GM13976 (cell line): ENCODE results near the gene ASB2.

Source experiments
- DNase-seq: peaks from one replicate; pipeline ENCODE4 v3.0.0; 2012; ENCODE audit warnings: low spot score
- in situ Hi-C: fragments of 300-500 bp; cut with MboI; formaldehyde crosslinking; loops from one replicate; pipeline ENCODE4 v1.12.0; 2022; ENCODE audit warnings: low sequenced_read_pairs, mixed read lengths, inconsistent platforms; ENCODE audit not compliant: unreplicated experiment
- TF ChIP-seq, protein P1 (sequence below): IDR thresholded peaks from 2 replicates; pipeline ENCODE4 v1.5.1; 2012; ENCODE audit warnings: borderline replicate concordance, mild to moderate bottlenecking; ENCODE audit not compliant: insufficient read depth; ENCODE audit errors: extremely low read depth, missing control alignments, control extremely low read depth

ASB2 gene

DNA sequence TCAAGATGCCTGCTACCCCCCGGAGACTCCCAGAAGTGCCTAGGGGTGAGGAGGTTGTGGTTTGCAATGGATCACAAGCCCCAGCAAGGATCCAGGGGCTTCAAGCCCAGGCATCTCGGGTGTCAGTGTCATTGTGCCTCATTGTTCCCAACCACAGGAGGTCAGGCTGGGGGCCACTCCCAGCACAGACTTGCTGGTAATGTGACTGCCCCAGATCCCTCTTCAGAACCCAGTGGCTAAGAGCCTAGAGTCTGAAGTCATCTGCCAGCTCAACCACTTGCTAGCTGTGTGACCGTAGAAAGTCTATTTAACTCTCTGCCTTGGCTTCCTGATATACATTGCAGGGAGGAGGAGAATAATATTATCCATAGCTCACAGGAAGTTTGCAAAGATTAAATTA, 7.7 kb upstream of the ASB2 start:
- no peak for DNase-seq
- TF ChIP-seq, protein P1, sequence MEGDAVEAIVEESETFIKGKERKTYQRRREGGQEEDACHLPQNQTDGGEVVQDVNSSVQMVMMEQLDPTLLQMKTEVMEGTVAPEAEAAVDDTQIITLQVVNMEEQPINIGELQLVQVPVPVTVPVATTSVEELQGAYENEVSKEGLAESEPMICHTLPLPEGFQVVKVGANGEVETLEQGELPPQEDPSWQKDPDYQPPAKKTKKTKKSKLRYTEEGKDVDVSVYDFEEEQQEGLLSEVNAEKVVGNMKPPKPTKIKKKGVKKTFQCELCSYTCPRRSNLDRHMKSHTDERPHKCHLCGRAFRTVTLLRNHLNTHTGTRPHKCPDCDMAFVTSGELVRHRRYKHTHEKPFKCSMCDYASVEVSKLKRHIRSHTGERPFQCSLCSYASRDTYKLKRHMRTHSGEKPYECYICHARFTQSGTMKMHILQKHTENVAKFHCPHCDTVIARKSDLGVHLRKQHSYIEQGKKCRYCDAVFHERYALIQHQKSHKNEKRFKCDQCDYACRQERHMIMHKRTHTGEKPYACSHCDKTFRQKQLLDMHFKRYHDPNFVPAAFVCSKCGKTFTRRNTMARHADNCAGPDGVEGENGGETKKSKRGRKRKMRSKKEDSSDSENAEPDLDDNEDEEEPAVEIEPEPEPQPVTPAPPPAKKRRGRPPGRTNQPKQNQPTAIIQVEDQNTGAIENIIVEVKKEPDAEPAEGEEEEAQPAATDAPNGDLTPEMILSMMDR, result no peak
- in situ Hi-C loops, result loop anchor here (25.0 kb wide), 1 partner anchor 1153 kb away; no protein-coding TSS in a partner anchor

DNA sequence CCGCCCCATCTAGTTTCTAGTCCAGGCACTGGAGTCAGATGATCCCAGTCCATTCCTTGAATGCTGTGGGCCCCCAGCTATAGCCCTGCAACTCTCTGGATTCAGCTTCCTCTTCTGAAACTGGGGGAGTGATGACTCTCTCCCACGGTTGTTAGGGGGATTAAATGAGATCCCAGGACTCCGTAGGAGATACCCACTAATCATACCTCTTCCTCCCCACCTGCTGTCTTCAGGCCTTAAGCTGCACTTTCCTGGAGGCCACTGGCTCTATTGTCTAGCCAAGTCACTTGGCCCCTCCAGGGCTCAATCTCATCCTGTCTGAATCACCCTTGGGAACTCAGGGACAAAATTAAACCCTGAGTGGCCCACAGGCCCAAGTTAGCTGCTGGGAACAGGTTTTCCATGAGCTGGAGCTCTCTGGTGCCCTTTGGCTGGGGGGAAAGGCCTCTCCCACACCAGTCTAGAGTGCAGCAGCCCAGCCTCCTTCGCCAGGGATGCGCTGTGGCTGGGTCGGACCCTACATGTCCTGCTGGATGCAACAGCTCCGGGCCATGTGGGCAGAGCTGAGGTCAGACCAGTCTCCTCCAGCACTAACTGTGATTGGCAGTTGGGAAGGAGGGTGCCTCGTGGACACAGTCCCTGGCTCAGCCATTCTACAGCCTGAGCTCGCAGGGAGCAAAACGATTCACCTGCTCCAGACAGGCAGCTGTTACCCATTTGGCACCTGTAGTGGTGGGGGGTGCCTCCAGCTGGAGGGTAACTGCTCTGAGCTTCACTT, 6.0 kb upstream of the ASB2 start:
- in situ Hi-C loops, result loop anchor here (25.0 kb wide), 1 partner anchor 1155 kb away; no protein-coding TSS in a partner anchor
- DNase-seq, result no peak
- TF ChIP-seq, protein P1, result no peak

DNA sequence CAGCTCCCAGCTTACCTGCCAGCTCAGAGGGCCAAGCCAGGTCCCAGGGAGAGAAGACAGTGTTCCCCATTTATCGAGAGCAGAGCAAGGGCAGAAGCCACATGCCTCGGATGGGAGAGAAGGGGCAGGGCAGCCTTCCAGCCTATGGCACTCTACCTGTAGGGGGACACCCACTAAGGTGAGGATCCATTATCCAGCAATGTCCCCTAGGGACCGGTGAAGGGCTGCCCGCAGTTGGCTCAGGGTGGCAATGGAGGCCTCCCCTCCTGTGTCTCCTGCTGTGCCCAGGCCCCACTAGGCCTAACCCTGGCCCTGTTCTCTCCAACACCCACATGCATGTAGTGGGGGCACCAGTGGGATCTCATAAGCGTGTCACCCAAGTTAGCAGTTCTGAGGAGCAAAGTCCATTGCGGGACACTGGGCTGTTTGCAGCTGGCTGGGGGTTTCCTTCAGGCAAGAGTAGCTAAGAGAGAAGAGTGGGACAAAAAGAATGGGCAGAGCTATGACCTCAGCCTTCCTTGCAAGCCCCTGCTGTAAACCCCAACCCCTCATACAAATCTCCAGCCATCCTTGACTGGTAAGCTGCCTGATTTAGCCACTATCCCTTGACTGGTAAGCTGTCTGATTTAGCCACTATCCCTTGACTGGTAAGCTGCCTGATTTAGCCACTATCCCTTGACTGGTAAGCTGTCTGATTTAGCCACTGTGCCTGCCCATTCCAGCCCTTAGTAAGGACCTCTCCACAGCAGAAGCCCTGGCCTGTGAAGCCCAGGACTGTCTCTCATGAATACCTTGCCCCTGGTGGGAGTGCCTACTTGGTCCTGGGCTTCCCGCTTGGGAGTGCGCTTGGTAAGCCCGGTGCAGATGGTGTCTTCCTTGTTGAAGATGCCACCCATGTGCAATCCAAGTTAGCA, 5.2 kb upstream of the ASB2 start:
- DNase-seq, result no peak
- in situ Hi-C loops, result loop anchor here (25.0 kb wide), 1 partner anchor 1156 kb away; no protein-coding TSS in a partner anchor
- TF ChIP-seq, protein P1, result no peak

DNA sequence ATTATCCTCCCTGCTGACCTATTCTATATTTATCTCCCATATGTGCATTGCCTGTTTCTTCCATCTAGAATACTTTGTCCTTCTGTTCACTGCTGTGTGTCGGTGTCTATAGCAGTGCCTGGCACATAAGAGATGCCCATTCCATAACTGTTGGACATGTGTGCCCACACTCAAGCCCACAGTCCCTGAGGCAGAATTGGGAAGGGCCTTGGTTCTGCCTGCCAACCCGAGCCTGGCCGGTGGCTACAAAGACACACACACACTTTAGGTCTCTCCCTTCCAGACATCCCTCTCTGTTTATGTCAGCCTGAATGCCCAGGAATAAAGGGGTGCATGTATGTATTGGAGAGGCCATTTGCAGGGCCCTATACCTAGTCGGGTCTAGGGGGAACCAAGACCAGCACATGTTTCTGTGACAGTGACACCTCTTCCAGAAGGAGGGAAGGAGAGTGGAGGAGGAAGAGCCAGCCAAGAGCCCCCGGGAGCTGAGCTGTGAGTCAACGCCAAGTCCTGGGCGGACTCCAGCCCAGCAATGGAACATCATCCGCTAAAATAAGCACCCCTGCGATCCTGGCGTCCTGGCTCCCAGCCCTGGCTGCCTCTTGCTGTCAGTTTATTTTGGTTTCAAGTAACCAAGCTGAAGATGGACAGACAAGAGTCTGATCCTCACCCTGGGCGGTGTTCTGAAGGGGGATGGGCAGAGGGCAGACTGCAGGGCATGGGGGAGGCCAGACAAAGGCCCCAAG, 4.3 kb upstream of the ASB2 start:
- DNase-seq, result no peak
- in situ Hi-C loops, result loop anchor here (25.0 kb wide), 1 partner anchor 1157 kb away; no protein-coding TSS in a partner anchor
- TF ChIP-seq, protein P1, result no peak

DNA sequence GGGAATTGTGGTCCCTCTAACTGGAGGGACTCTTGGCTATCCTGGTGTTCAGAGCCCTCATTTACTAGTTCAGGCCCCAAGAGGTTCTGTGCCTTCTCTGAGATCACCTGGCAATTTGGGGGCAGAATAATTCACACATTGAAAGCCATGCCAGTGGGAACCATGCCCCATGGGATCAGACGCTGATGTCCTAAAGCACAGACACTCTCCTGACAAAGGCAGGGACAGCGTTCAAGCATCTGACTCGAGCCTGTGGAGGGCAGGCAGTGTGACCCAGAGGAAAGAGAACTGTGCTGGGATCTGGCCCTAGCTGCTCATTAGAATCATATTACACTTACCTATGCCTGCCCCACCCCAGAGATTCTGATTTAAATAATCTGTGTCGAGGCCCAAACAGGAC, 2.4 kb upstream of the ASB2 start:
- in situ Hi-C loops, result loop anchor here (25.0 kb wide), 1 partner anchor 1159 kb away; no protein-coding TSS in a partner anchor
- no peak for DNase-seq
- TF ChIP-seq, protein P1, result no peak
